Esophagus squamous epithelium (tissue), 4 donors: ENCODE data around the gene CPNE1.

ENCODE experiments used
- POLR2A ChIP-seq, 4 donors: fragments of 450-650 bp; IDR thresholded peaks; one replicate each; pipeline ENCODE4 v1.6.1; 2017; ENCODE audit warnings: antibody characterized with exemption in 4 of 4, mild to moderate bottlenecking in 4 of 4, moderate library complexity in 3 of 4
- TF ChIP-seq, protein P1 (sequence below), 6 experiments: fragments of 450-650 bp in 4 of 6; fragments of 200-600 bp in 2 of 6; sonication (generic) in 2 of 6; IDR thresholded peaks; one replicate each; pipeline ENCODE4 v1.5.1; 2016 to 2019; ENCODE audit warnings: antibody characterized with exemption in 6 of 6, mild to moderate bottlenecking in 4 of 6, moderate library complexity in 4 of 6

DNA sequence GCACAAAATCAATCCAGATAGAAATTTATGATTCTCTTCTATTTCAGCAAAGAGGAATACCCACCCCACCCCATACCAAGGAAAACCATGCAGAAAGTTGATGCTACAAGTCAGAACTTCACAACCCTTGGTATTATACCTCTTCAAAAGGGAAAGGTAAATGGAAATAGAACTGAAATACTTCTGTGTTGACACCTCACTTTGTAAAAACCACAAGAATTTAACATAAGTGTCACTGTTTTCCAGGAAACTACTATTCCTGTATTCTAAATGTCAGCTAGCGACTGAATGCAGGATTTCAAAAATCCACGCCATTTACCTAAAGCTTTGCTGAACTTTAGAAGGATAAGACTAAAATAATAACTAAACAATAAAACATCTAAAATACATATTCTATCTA is 3.6 kb downstream of the CPNE1 start:
- TF ChIP-seq POLR2A (IDR thresholded peaks at IDR 0.05): no peak
- TF ChIP-seq, protein P1, sequence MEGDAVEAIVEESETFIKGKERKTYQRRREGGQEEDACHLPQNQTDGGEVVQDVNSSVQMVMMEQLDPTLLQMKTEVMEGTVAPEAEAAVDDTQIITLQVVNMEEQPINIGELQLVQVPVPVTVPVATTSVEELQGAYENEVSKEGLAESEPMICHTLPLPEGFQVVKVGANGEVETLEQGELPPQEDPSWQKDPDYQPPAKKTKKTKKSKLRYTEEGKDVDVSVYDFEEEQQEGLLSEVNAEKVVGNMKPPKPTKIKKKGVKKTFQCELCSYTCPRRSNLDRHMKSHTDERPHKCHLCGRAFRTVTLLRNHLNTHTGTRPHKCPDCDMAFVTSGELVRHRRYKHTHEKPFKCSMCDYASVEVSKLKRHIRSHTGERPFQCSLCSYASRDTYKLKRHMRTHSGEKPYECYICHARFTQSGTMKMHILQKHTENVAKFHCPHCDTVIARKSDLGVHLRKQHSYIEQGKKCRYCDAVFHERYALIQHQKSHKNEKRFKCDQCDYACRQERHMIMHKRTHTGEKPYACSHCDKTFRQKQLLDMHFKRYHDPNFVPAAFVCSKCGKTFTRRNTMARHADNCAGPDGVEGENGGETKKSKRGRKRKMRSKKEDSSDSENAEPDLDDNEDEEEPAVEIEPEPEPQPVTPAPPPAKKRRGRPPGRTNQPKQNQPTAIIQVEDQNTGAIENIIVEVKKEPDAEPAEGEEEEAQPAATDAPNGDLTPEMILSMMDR (IDR thresholded peaks at IDR 0.05): no peak
